ENCODE results near the gene ROBO3. TPM values are rescaled to one million over a fixed set of nuclear protein-coding genes. Genes with fewer than 3 reads are reported as not detected.

The ROBO3 gene
- total RNA-seq, 2 donors from 2014 or later, result 1.3 to 9.9 TPM

- WGBS, 2 donors, result 24 to 46% methylated on average over 2 of the region's 2 CpGs
- TF ChIP-seq, protein P1, sequence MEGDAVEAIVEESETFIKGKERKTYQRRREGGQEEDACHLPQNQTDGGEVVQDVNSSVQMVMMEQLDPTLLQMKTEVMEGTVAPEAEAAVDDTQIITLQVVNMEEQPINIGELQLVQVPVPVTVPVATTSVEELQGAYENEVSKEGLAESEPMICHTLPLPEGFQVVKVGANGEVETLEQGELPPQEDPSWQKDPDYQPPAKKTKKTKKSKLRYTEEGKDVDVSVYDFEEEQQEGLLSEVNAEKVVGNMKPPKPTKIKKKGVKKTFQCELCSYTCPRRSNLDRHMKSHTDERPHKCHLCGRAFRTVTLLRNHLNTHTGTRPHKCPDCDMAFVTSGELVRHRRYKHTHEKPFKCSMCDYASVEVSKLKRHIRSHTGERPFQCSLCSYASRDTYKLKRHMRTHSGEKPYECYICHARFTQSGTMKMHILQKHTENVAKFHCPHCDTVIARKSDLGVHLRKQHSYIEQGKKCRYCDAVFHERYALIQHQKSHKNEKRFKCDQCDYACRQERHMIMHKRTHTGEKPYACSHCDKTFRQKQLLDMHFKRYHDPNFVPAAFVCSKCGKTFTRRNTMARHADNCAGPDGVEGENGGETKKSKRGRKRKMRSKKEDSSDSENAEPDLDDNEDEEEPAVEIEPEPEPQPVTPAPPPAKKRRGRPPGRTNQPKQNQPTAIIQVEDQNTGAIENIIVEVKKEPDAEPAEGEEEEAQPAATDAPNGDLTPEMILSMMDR (IDR thresholded peaks at IDR 0.05), result no peak
- no peak for TF ChIP-seq POLR2A (IDR thresholded peaks at IDR 0.05)
- no peak for DNase-seq
- no peak overlapping the region for H3K4me3 ChIP-seq
- ATAC-seq, result no peak
- intact Hi-C loops (cut with DNase I), result loop anchor here (10.0 kb wide), 1 partner anchor 177 kb away; no protein-coding TSS in a partner anchor
- H3K4me1 ChIP-seq, result peaks cover 22% of the 10 kb centered on the region
- peaks cover 6 to 67% of the 10 kb centered on the region in 2 donors for H3K27me3 ChIP-seq
- H3K27ac ChIP-seq, result no peak overlapping the region
- no peaks in the 10 kb centered on the region for H3K9me3 ChIP-seq
- no peaks in the 10 kb centered on the region for H3K36me3 ChIP-seq (replicated peaks in 1 of 2; ENCODE audit: insufficient read depth in 1 of 2, low read depth in 2 of 2)
Measured at GRCh38 chr11:124841840-124842239, 23.4 kb upstream of the ROBO3 start.

DNA sequence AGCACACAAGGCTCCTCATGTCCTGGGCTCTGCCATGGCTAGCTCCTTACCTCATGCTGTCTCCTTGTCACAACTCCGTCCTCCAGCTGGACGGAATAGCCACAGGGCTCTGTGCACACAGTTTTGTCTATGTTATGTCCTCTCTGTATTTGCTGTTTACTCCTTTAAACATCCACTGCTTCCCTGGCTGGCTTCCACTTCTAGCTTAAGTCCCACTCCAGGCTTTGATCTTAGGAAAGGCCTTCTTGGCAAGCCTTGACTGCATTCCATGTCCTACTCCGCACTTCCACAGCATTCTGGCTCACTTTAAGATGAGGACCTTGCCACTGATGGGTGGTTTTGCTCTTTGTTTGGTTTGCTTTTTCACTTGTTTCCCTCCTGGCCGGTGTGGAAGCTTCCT is 22.9 kb upstream of the ROBO3 start:
- ATAC-seq, result no peak
- TF ChIP-seq, protein P1 (IDR thresholded peaks at IDR 0.05), result no peak
- TF ChIP-seq POLR2A (IDR thresholded peaks at IDR 0.05), result no peak
- H3K27ac ChIP-seq, result no peak overlapping the region
- no peak for DNase-seq
- no peaks in the 10 kb centered on the region for H3K36me3 ChIP-seq (replicated peaks in 1 of 2; ENCODE audit: insufficient read depth in 1 of 2, low read depth in 2 of 2)
- peaks cover 6 to 67% of the 10 kb centered on the region in 2 donors for H3K27me3 ChIP-seq
- no peaks in the 10 kb centered on the region for H3K9me3 ChIP-seq
- no peak overlapping the region for H3K4me3 ChIP-seq
- peaks cover 22% of the 10 kb centered on the region for H3K4me1 ChIP-seq
- intact Hi-C loops (cut with DNase I), result loop anchor here (10.0 kb wide), 1 partner anchor 178 kb away; no protein-coding TSS in a partner anchor
- WGBS, 2 donors, result 33 to 40% methylated on average over 4 of the region's 4 CpGs

GRCh38 chr11:124843616-124843910 is 21.7 kb upstream of the ROBO3 start:
- H3K9me3 ChIP-seq, result no peaks in the 10 kb centered on the region
- TF ChIP-seq, protein P1 (IDR thresholded peaks at IDR 0.05), result no peak
- no peak for TF ChIP-seq POLR2A (IDR thresholded peaks at IDR 0.05)
- H3K36me3 ChIP-seq (replicated peaks in 1 of 2; ENCODE audit: insufficient read depth in 1 of 2, low read depth in 2 of 2), result no peaks in the 10 kb centered on the region
- DNase-seq (no peak), ATAC-seq (no peak)
- peaks cover 22% of the 10 kb centered on the region for H3K4me1 ChIP-seq
- WGBS, 2 donors, result 3 to 18% methylated on average over 8 of the region's 8 CpGs
- no peak overlapping the region for H3K4me3 ChIP-seq
- no peak overlapping the region for H3K27ac ChIP-seq
- peaks cover 6 to 59% of the 10 kb centered on the region in 2 donors for H3K27me3 ChIP-seq
- intact Hi-C loops (cut with DNase I), result loop anchor here (10.0 kb wide), 1 partner anchor 179 kb away; no protein-coding TSS in a partner anchor

DNA sequence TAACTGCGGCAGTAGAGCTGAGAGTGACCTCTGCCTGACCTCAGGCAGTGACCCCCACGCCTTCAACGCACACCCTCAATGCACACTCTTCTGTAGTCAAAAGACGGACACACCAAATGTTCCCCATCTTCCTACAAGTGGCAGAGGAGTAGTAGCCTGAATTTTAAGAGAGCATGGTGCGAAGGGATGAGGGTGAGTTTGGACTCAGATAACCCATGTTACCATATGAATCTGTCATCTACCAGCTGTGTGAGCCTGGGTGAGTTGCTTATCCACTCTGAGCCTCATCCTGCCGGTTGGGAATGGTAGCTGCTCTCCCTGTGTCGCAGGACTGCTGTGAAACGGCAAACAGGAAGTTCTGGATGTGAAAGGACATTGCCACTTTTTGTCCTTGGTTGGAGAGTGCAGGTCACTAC is 20.6 kb upstream of the ROBO3 start:
- H3K27ac ChIP-seq, result no peak overlapping the region
- H3K4me1 ChIP-seq, result peaks cover 14% of the 10 kb centered on the region
- no peaks in the 10 kb centered on the region for H3K9me3 ChIP-seq
- H3K27me3 ChIP-seq, result peaks cover 3 to 48% of the 10 kb centered on the region in 2 donors
- ATAC-seq (no peak), DNase-seq (no peak)
- no peak for TF ChIP-seq POLR2A (IDR thresholded peaks at IDR 0.05)
- TF ChIP-seq, protein P1 (IDR thresholded peaks at IDR 0.05), result no peak
- no peak overlapping the region for H3K4me3 ChIP-seq
- intact Hi-C loops (cut with DNase I), result loop anchor here (10.0 kb wide), 1 partner anchor 180 kb away; no protein-coding TSS in a partner anchor
- WGBS, 2 donors, result 0 to 10% methylated on average over 3 to 8 of the region's 8 CpGs
- H3K36me3 ChIP-seq (replicated peaks in 1 of 2; ENCODE audit: insufficient read depth in 1 of 2, low read depth in 2 of 2), result no peaks in the 10 kb centered on the region

DNA sequence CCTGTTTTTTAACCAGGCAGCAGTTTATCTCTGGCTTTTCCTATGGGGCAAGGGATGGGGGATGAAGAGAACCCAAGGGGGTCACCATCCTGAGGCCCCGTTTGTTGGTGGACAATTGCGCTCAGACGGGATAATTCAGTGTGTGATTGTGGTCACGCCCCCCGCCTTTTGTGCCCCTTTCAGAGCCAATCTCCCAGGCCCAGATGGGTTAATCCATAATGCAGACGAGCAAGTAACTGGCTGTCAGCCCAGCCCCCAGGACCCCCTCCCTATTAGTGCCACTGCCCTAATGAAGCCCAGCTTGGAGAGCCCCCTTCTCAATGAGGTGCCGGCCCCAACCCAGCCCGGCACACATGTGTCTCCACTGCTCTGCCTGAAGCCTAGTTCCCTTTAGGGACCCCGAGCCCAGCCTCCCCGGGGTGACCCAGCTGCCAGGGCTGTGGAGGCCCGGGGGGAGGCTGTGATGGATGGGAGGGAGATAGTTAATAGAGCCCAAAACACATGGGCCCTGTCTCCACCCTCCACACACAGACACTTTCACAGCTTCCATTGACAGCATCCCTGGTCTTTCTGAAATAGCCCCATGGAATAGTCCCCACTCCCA is 19.1 kb upstream of the ROBO3 start:
- H3K27me3 ChIP-seq, result peaks cover 0 to 35% of the 10 kb centered on the region in 2 donors
- no peak for ATAC-seq
- intact Hi-C loops (cut with DNase I), result loop anchor here (10.0 kb wide), 1 partner anchor 181 kb away; no protein-coding TSS in a partner anchor
- no peaks in the 10 kb centered on the region for H3K36me3 ChIP-seq (replicated peaks in 1 of 2; ENCODE audit: insufficient read depth in 1 of 2, low read depth in 2 of 2)
- TF ChIP-seq, protein P1 (IDR thresholded peaks at IDR 0.05), result no peak
- TF ChIP-seq POLR2A (IDR thresholded peaks at IDR 0.05), result no peak
- no peak overlapping the region for H3K27ac ChIP-seq
- H3K9me3 ChIP-seq, result no peaks in the 10 kb centered on the region
- peaks cover 11% of the 10 kb centered on the region for H3K4me1 ChIP-seq
- no peak for DNase-seq
- WGBS, 2 donors, result 11 to 25% methylated on average over 11 of the region's 11 CpGs
- no peak overlapping the region for H3K4me3 ChIP-seq

Data from body of pancreas (tissue), 4 donors.